H1 (cell line): ENCODE data around the gene TAF8. TPM values are rescaled to one million over a fixed set of nuclear protein-coding genes. Genes with fewer than 3 reads are reported as not detected.

Experiments
- CTCF ChIA-PET: fragments of 300-600 bp; sonication (Branson Sonifier 250); formaldehyde crosslinking; loops from one replicate; lab custom pipeline; 2021; ENCODE audit not compliant: partially characterized antibody; lab: Charles Lee
- POLR2A ChIA-PET: fragments of 300-600 bp; sonication (Branson Sonifier 250); formaldehyde crosslinking; loops from one replicate; lab custom pipeline; 2021; ENCODE audit warnings: inconsistent platforms; ENCODE audit not compliant: partially characterized antibody; lab: Charles Lee
- DNase-seq, 2 experiments: peaks; one replicate each; pipeline versions ENCODE4 v3.0.0 to v3.0.0-alpha.2; 2010 to 2022; ENCODE audit warnings: low spot score in 2 of 2, low read depth in 1 of 2, mixed read lengths in 1 of 2
- FAIRE-seq: peaks from 2 replicates; lab custom pipeline; 2011; peaks lifted over from hg19 to GRCh38; lab: Jason Lieb, UNC
- H2AFZ ChIP-seq: 2 replicates; pipeline ENCODE4 v1.8.1; 2012; ENCODE audit warnings: low read length, inconsistent platforms
- H2AK5ac ChIP-seq: 2 replicates; pipeline ENCODE4 v1.6.1; 2013; ENCODE audit warnings: low read depth, low read length
- H2BK120ac ChIP-seq: replicated peaks from 2 replicates; pipeline ENCODE3; 2013; ENCODE audit warnings: low read depth, low read length, inconsistent platforms
- H2BK12ac ChIP-seq: 2 replicates; pipeline ENCODE4 v1.6.1; 2013; ENCODE audit warnings: low read depth, low read length
- H2BK15ac ChIP-seq: 2 replicates; pipeline ENCODE4 v1.6.1; 2013; ENCODE audit warnings: low read length
- H2BK20ac ChIP-seq: 2 replicates; pipeline ENCODE4 v1.6.1; 2013; ENCODE audit warnings: low read length
- H2BK5ac ChIP-seq: 2 replicates; pipeline ENCODE4 v1.6.1; 2013; ENCODE audit warnings: low read depth, low read length
- H3K14ac ChIP-seq: 2 replicates; pipeline ENCODE4 v1.6.1; 2013; ENCODE audit warnings: inconsistent platforms; ENCODE audit not compliant: insufficient read length
- H3K18ac ChIP-seq: 2 replicates; pipeline ENCODE4 v1.6.1; 2013; ENCODE audit warnings: low read length; ENCODE audit errors: extremely low read depth
- H3K23ac ChIP-seq: 2 replicates; pipeline ENCODE4 v1.6.1; 2013; ENCODE audit warnings: inconsistent platforms; ENCODE audit not compliant: insufficient read length
- H3K23me2 ChIP-seq: 2 replicates; pipeline ENCODE4 v1.6.1; 2013; ENCODE audit warnings: low read depth, low read length
- H3K27ac ChIP-seq: 2 replicates; pipeline ENCODE4 v1.6.1; 2011; ENCODE audit warnings: low read depth, low read length, inconsistent platforms
- H3K27me3 ChIP-seq, 4 experiments: replicated peaks in 1 of 4; 1 replicate in 1 of 4; 2 replicates in 3 of 4; pipeline versions ENCODE4 v1.6.1 to v1.8.1; 2011 to 2013; ENCODE audit warnings: low read length in 3 of 4, mild to moderate bottlenecking in 3 of 4, inconsistent platforms in 2 of 4, mixed read lengths in 2 of 4, moderate library complexity in 1 of 4; ENCODE audit not compliant: control insufficient read depth in 3 of 4, insufficient read depth in 3 of 4; ENCODE audit errors: extremely low read depth in 1 of 4
- H3K36me3 ChIP-seq, 4 experiments: 2 replicates each; pipeline versions ENCODE4 v1.6.1 to v1.8.1; 2011 to 2013; ENCODE audit warnings: mild to moderate bottlenecking in 4 of 4, low read length in 3 of 4, moderate library complexity in 2 of 4, control low read depth in 1 of 4, inconsistent platforms in 1 of 4; ENCODE audit not compliant: insufficient read depth in 4 of 4, control insufficient read depth in 2 of 4
- H3K4ac ChIP-seq: replicated peaks from 2 replicates; pipeline ENCODE3; 2013; ENCODE audit warnings: low read length, low read depth, mixed read lengths, inconsistent platforms; ENCODE audit not compliant: insufficient read length
- H3K4me1 ChIP-seq, 4 experiments: replicated peaks in 1 of 4; 1 replicate in 1 of 4; 2 replicates in 3 of 4; pipeline versions ENCODE4 v1.6.1 to v1.8.1; 2011 to 2013; ENCODE audit warnings: low read length in 3 of 4, inconsistent platforms in 2 of 4, mixed read lengths in 1 of 4; ENCODE audit not compliant: insufficient read depth in 4 of 4, control insufficient read depth in 3 of 4
- H3K4me2 ChIP-seq, 2 experiments: 2 replicates each; pipeline versions ENCODE4 v1.6.1 to v1.8.1; 2011 to 2013; ENCODE audit warnings: low read depth in 2 of 2, low read length in 2 of 2, control low read depth in 1 of 2, inconsistent platforms in 1 of 2, mild to moderate bottlenecking in 1 of 2; ENCODE audit not compliant: insufficient read depth in 1 of 2
- H3K4me3 ChIP-seq, 4 experiments: fragments of 200-600, 300-600 bp in 1 of 4; sonication (generic), shearing (Covaris generic), sonication (Bioruptor Twin) in 1 of 4; 2 replicates each; pipeline versions ENCODE4 v1.5.1 to v1.8.1; 2011 to 2016; ENCODE audit warnings: low read length in 4 of 4, low read depth in 3 of 4, control low read depth in 2 of 4, inconsistent platforms in 2 of 4, mild to moderate bottlenecking in 2 of 4, mixed read lengths in 1 of 4, moderate library complexity in 1 of 4; ENCODE audit not compliant: insufficient read depth in 2 of 4; ENCODE audit errors: extremely low read depth in 1 of 4
- H3K56ac ChIP-seq: replicated peaks from 2 replicates; pipeline ENCODE3; 2013; ENCODE audit warnings: low read depth, mild to moderate bottlenecking, mixed read lengths, low read length, inconsistent platforms; ENCODE audit not compliant: insufficient read length
- H3K79me1 ChIP-seq: 2 replicates; pipeline ENCODE4 v1.6.1; 2013; ENCODE audit warnings: low read depth, low read length, control low read depth
- H3K79me2 ChIP-seq, 2 experiments: 2 replicates each; pipeline versions ENCODE4 v1.6.1 to v1.8.1; 2012 to 2013; ENCODE audit warnings: low read length in 2 of 2, mild to moderate bottlenecking in 2 of 2, inconsistent platforms in 1 of 2; ENCODE audit not compliant: insufficient read depth in 2 of 2, control insufficient read depth in 1 of 2
- H3K9ac ChIP-seq, 4 experiments: replicated peaks in 1 of 4; 1 replicate in 1 of 4; 2 replicates in 3 of 4; pipeline versions ENCODE4 v1.6.1 to v1.8.1; 2011 to 2013; ENCODE audit warnings: low read depth in 3 of 4, low read length in 3 of 4, control low read depth in 2 of 4, mild to moderate bottlenecking in 2 of 4, moderate library complexity in 2 of 4, inconsistent platforms in 1 of 4; ENCODE audit errors: extremely low read depth in 1 of 4
- H3K9me3 ChIP-seq, 2 experiments: 2 replicates each; pipeline versions ENCODE4 v1.6.1 to v1.8.1; 2012 to 2013; ENCODE audit warnings: mild to moderate bottlenecking in 2 of 2, moderate library complexity in 2 of 2, control low read depth in 1 of 2, inconsistent platforms in 1 of 2, low read depth in 1 of 2, low read length in 1 of 2, mixed read lengths in 1 of 2; ENCODE audit not compliant: insufficient read depth in 2 of 2
- H4K20me1 ChIP-seq, 2 experiments: replicated peaks in 1 of 2; 2 replicates each; pipeline versions ENCODE3 to v1.8.1; 2011 to 2013; ENCODE audit warnings: inconsistent platforms in 2 of 2, low read length in 2 of 2, mild to moderate bottlenecking in 1 of 2; ENCODE audit not compliant: insufficient read depth in 2 of 2, control insufficient read depth in 1 of 2
- H4K5ac ChIP-seq: 2 replicates; pipeline ENCODE4 v1.6.1; 2013; ENCODE audit warnings: low read length, low read depth, mixed read lengths, inconsistent platforms; ENCODE audit not compliant: insufficient read length
- H4K8ac ChIP-seq: 2 replicates; pipeline ENCODE4 v1.8.0; 2013; ENCODE audit warnings: mild to moderate bottlenecking, moderate library complexity, low read length, inconsistent platforms; ENCODE audit not compliant: insufficient read depth; ENCODE audit errors: extremely low read depth
- H4K91ac ChIP-seq: replicated peaks from 2 replicates; pipeline ENCODE3; 2013; ENCODE audit warnings: low read length, mixed read lengths, inconsistent platforms; ENCODE audit not compliant: insufficient read length
- BRCA1 ChIP-seq: IDR thresholded peaks from 2 replicates; pipeline ENCODE4 v1.6.1; 2012; ENCODE audit warnings: low read depth, low read length, improper control_type of control experiment
- CHD2 ChIP-seq: IDR thresholded peaks from 2 replicates; pipeline ENCODE4 v1.6.1; 2012; ENCODE audit warnings: low read length, improper control_type of control experiment
- CREB1 ChIP-seq: IDR thresholded peaks from 2 replicates; pipeline ENCODE4 v1.6.1; 2012; ENCODE audit warnings: inconsistent platforms
- EGR1 ChIP-seq: IDR thresholded peaks from 2 replicates; pipeline ENCODE4 v1.6.1; 2011; ENCODE audit warnings: low read depth, low read length, borderline replicate concordance
- EP300 ChIP-seq, 2 experiments: IDR thresholded peaks; 1 replicate in 1 of 2; 2 replicates in 1 of 2; pipeline ENCODE4 v1.6.1; 2011 to 2012; ENCODE audit warnings: low read depth in 2 of 2, low read length in 2 of 2, mild to moderate bottlenecking in 2 of 2, borderline replicate concordance in 1 of 2, inconsistent platforms in 1 of 2, moderate library complexity in 1 of 2
- JUN ChIP-seq: IDR thresholded peaks from 2 replicates; pipeline ENCODE4 v1.6.1; 2011; ENCODE audit warnings: low read depth, mild to moderate bottlenecking, improper control_type of control experiment, low read length
- MAFK ChIP-seq: IDR thresholded peaks from 2 replicates; pipeline ENCODE4 v1.6.1; 2012; ENCODE audit warnings: low read depth, mild to moderate bottlenecking, improper control_type of control experiment, low read length
- SIN3A ChIP-seq, 2 experiments: IDR thresholded peaks in 1 of 2; conservative IDR thresholded peaks in 1 of 2; 2 replicates each; pipeline ENCODE4 v1.6.1; 2011 to 2012; ENCODE audit warnings: low read length in 2 of 2, improper control_type of control experiment in 1 of 2, low read depth in 1 of 2, mild to moderate bottlenecking in 1 of 2
- SIRT6 ChIP-seq: IDR thresholded peaks from one replicate; pipeline ENCODE4 v1.7.1; 2012; ENCODE audit warnings: low read length, inconsistent platforms
- SIX5 ChIP-seq: IDR thresholded peaks from 2 replicates; pipeline ENCODE4 v1.6.1; 2011; ENCODE audit warnings: mild to moderate bottlenecking, low read depth, low read length
- TAF1 ChIP-seq: IDR thresholded peaks from 2 replicates; pipeline ENCODE4 v1.6.1; 2011; ENCODE audit warnings: mild to moderate bottlenecking, low read depth, low read length
- TCF12 ChIP-seq: IDR thresholded peaks from 2 replicates; pipeline ENCODE4 v1.6.1; 2011; ENCODE audit warnings: low read depth, mild to moderate bottlenecking, low read length
- TEAD4 ChIP-seq: IDR thresholded peaks from 2 replicates; pipeline ENCODE4 v1.6.1; 2012; ENCODE audit warnings: low read depth, low read length, inconsistent platforms, mixed read lengths
- ZNF274 ChIP-seq: IDR thresholded peaks from 2 replicates; pipeline ENCODE4 v1.7.0; 2012; ENCODE audit warnings: low read length, borderline replicate concordance; ENCODE audit errors: extremely low read depth
- WGBS, 2 experiments: shearing (Covaris generic) in 1 of 2; methylation state at CpG; one replicate each; pipeline versions ENCODE4 v1.1.6 to v1.1.7; 2013 to 2015; ENCODE audit warnings: low lambda C conversion rate in 2 of 2, mixed read lengths in 2 of 2, inconsistent platforms in 1 of 2, low coverage in 1 of 2, missing lambda C conversion rate in 1 of 2; ENCODE audit not compliant: insufficient replicate concordance in 2 of 2, insufficient coverage in 1 of 2, insufficient read length in 1 of 2; ENCODE audit errors: extremely low coverage in 1 of 2, missing lambda C conversion rate in 1 of 2; 5-methylcytosine and 5-hydroxymethylcytosine counted together
- polyA plus RNA-seq, 7 experiments: library from polyadenylated mRNA; depleted of rRNA in 3 of 7; stranded (reverse) in 5 of 7; unstranded in 2 of 7; fragments of >200 nt in 5 of 7; fragments of 200-250 nt in 2 of 7; gene quantifications; 1 replicate in 5 of 7; 2 replicates in 1 of 7; 4 replicates in 1 of 7; pipeline versions ENCODE4 v1.2.1 to v1.2.3, GENCODE V29; 2011 to 2013; ENCODE audit warnings: missing spikeins in 2 of 7, mixed read lengths in 2 of 7
- total RNA-seq: library from RNA; stranded (reverse); fragmentation: NEBNext Ultra II Directional; extraction: Animal tissue kit (Norgen Biotek cat#: 25700); gene quantifications from 2 replicates; pipeline ENCODE4 v1.2.1, GENCODE V29; 2021
- TF ChIP-seq, protein P1 (sequence below): IDR thresholded peaks from 2 replicates; pipeline ENCODE4 v1.6.1; 2011; ENCODE audit warnings: low read length, improper control_type of control experiment

The TAF8 gene
- total and polyA plus RNA-seq, 2 of the 8 experiments (the other 6 are each of a cell fraction or from before 2014, with no cell fraction given) = 32.2 to 34.0 TPM

GRCh38 chr6:42068173-42068572 is 17.8 kb downstream of the TAF8 start:
- no peak overlapping the region for H4K5ac ChIP-seq
- no peak overlapping the region for H2BK5ac ChIP-seq
- H3K79me2 ChIP-seq = no peaks in the 10 kb centered on the region
- no peak overlapping the region; a peak in 1 of 7 replicates for H3K9ac ChIP-seq
- H3K56ac ChIP-seq = no peak overlapping the region
- no peak overlapping the region for H4K8ac ChIP-seq
- ChIA-PET POLR2A (interaction anchor here (0.8 to 2.5 kb wide), 4 partner anchors 9 to 278 kb away, joined by 3 to 12 read pairs (median 4); partner anchors contain the start of gene TAF8), CTCF (interaction anchor here (1.2 to 2.6 kb wide), 6 partner anchors 10 to 132 kb away, joined by 3 to 10 read pairs (median 6); no protein-coding TSS in a partner anchor)
- no peaks in the 10 kb centered on the region for H3K9me3 ChIP-seq
- no peaks in the 10 kb centered on the region for H3K27me3 ChIP-seq
- H3K18ac ChIP-seq = no peak overlapping the region
- H2BK12ac ChIP-seq = no peak overlapping the region
- no peaks in the 10 kb centered on the region for H4K20me1 ChIP-seq
- FAIRE-seq (no peak), DNase-seq (no peak)
- H3K4me1 ChIP-seq = no peaks in the 10 kb centered on the region
- H3K36me3 ChIP-seq = peaks cover 12 to 55% (median 50%) of the 10 kb centered on the region in 4 experiments
- no peak overlapping the region for H2BK120ac ChIP-seq
- no peak overlapping the region for H2BK15ac ChIP-seq
- 90% methylated on average over 7 of the region's 7 CpGs; no CpG with 5 or more reads in 1 of the 2 experiments for WGBS, 2 experiments
- H4K91ac ChIP-seq = no peak overlapping the region
- H3K27ac ChIP-seq = no peak overlapping the region
- no peak overlapping the region for H2AFZ ChIP-seq
- H3K4me2 ChIP-seq = no peak overlapping the region
- H3K23me2 ChIP-seq = no peaks in the 10 kb centered on the region
- H3K4me3 ChIP-seq = no peak overlapping the region
- no peak overlapping the region for H3K14ac ChIP-seq
- H3K23ac ChIP-seq = no peak overlapping the region
- no peak overlapping the region for H2AK5ac ChIP-seq
- no peak overlapping the region for H2BK20ac ChIP-seq
- TF ChIP-seq CREB1 (no peak), TAF1 (no peak), CHD2 (no peak), SIRT6 (no peak), TCF12 (no peak), TEAD4 (no peak), JUN (no peak), EP300 (IDR thresholded peaks at IDR 0.05; ENCODE audit: borderline replicate concordance in 1 of 2, low read depth in 2 of 2, low read length in 2 of 2) (no peak), EGR1 (no peak), SIX5 (no peak), MAFK (no peak), BRCA1 (no peak), ZNF274 (no peak), SIN3A (conservative IDR thresholded peaks at IDR 0.05 in 1 of 2, IDR thresholded peaks at IDR 0.05 in 1 of 2; ENCODE audit: low read depth in 1 of 2, low read length in 2 of 2) (no peak)
- TF ChIP-seq, protein P1, sequence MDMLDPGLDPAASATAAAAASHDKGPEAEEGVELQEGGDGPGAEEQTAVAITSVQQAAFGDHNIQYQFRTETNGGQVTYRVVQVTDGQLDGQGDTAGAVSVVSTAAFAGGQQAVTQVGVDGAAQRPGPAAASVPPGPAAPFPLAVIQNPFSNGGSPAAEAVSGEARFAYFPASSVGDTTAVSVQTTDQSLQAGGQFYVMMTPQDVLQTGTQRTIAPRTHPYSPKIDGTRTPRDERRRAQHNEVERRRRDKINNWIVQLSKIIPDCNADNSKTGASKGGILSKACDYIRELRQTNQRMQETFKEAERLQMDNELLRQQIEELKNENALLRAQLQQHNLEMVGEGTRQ = no peak
- no peak overlapping the region for H3K4ac ChIP-seq
- H3K79me1 ChIP-seq = no peaks in the 10 kb centered on the region
